SK-N-SH (cell line): ENCODE data around the gene LRRK2.

Experiments used
- CTCF ChIP-seq: fragments of 200-600 bp; sonication (generic); IDR thresholded peaks from 2 replicates; pipeline ENCODE4 v1.6.1; 2017; ENCODE audit warnings: antibody characterized with exemption, mild to moderate bottlenecking, moderate library complexity
- EP300 ChIP-seq, 2 experiments: IDR thresholded peaks; 2 replicates each; pipeline versions ENCODE4 v1.4.0 to v1.6.1; 2012; ENCODE audit warnings: borderline replicate concordance in 1 of 2, low read depth in 1 of 2, low read length in 1 of 2
- GABPA ChIP-seq: IDR thresholded peaks from 2 replicates; pipeline ENCODE4 v1.4.0; 2012; ENCODE audit warnings: low read depth, mild to moderate bottlenecking
- MAX ChIP-seq: IDR thresholded peaks from 2 replicates; pipeline ENCODE4 v1.4.0; 2012; ENCODE audit warnings: low read depth
- MXI1 ChIP-seq: IDR thresholded peaks from 2 replicates; pipeline ENCODE4 v1.6.1; 2012; ENCODE audit warnings: mild to moderate bottlenecking, low read depth, low read length, improper control_type of control experiment
- NFIC ChIP-seq: IDR thresholded peaks from 2 replicates; pipeline ENCODE4 v1.4.0; 2012; ENCODE audit warnings: borderline replicate concordance
- POLR2AphosphoS5 ChIP-seq: IDR thresholded peaks from 2 replicates; pipeline ENCODE4 v1.6.1; 2012; ENCODE audit warnings: low read depth, low read length
- RAD21 ChIP-seq: IDR thresholded peaks from 2 replicates; pipeline ENCODE4 v1.6.1; 2012; ENCODE audit warnings: mild to moderate bottlenecking, low read length
- RXRA ChIP-seq: IDR thresholded peaks from 2 replicates; pipeline ENCODE4 v1.4.0; 2012; ENCODE audit warnings: low read depth, mild to moderate bottlenecking, borderline replicate concordance
- SIN3A ChIP-seq: IDR thresholded peaks from 2 replicates; pipeline ENCODE4 v1.6.1; 2012; ENCODE audit warnings: low read depth, mild to moderate bottlenecking, low read length, moderate library complexity, borderline replicate concordance
- SMC3 ChIP-seq: IDR thresholded peaks from 2 replicates; pipeline ENCODE4 v1.6.1; 2012; ENCODE audit warnings: low read depth, low read length, improper control_type of control experiment
- TAF1 ChIP-seq: IDR thresholded peaks from 2 replicates; pipeline ENCODE4 v1.6.1; 2012; ENCODE audit warnings: low read depth, mild to moderate bottlenecking, low read length, moderate library complexity, borderline replicate concordance
- USF2 ChIP-seq: fragments of 150-350 bp; IDR thresholded peaks from 2 replicates; pipeline ENCODE4 v1.6.1; 2017; ENCODE audit warnings: antibody characterized with exemption, low read length, low read depth, borderline replicate concordance
- TF ChIP-seq, protein P1 (sequence below): IDR thresholded peaks from 2 replicates; pipeline ENCODE4 v1.4.0; 2012; ENCODE audit warnings: low read depth, borderline replicate concordance

- no peak for TF ChIP-seq MAX
- TF ChIP-seq, protein P1, sequence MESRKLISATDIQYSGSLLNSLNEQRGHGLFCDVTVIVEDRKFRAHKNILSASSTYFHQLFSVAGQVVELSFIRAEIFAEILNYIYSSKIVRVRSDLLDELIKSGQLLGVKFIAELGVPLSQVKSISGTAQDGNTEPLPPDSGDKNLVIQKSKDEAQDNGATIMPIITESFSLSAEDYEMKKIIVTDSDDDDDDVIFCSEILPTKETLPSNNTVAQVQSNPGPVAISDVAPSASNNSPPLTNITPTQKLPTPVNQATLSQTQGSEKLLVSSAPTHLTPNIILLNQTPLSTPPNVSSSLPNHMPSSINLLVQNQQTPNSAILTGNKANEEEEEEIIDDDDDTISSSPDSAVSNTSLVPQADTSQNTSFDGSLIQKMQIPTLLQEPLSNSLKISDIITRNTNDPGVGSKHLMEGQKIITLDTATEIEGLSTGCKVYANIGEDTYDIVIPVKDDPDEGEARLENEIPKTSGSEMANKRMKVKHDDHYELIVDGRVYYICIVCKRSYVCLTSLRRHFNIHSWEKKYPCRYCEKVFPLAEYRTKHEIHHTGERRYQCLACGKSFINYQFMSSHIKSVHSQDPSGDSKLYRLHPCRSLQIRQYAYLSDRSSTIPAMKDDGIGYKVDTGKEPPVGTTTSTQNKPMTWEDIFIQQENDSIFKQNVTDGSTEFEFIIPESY, result no peak
- no peak for TF ChIP-seq SIN3A
- TF ChIP-seq MXI1, result no peak
- no peak for TF ChIP-seq CTCF
- TF ChIP-seq NFIC, result no peak
- TF ChIP-seq TAF1, result no peak
- no peak for TF ChIP-seq EP300 (IDR thresholded peaks at IDR 0.05; ENCODE audit: borderline replicate concordance in 1 of 2, low read depth in 1 of 2, low read length in 1 of 2)
- no peak for TF ChIP-seq USF2
- TF ChIP-seq GABPA, result no peak
- TF ChIP-seq SMC3, result no peak
- TF ChIP-seq RXRA, result no peak
- no peak for TF ChIP-seq POLR2AphosphoS5
- no peak for TF ChIP-seq RAD21
Observed at GRCh38 chr12:40335991-40336390, 111.2 kb downstream of the LRRK2 start.
